Measurements from ENCODE around the gene OR12D1.
"Not testable (repeated sequence)": the region's sequence is repeated elsewhere in the genome, so short reads cannot be mapped to it uniquely, and the experiment has no call there.

The OR12D1 gene

GRCh38 chr6:29424168-29424567 lies 9.4 kb downstream of the OR12D1 start:
- no peak overlapping the region for H3K4me3 ChIP-seq
- no peaks in the 10 kb centered on the region for H3K9me3 ChIP-seq (ENCODE audit: low read depth, low read length)
- TF ChIP-seq POLR2AphosphoS5 (IDR thresholded peaks at IDR 0.05; ENCODE audit: borderline replicate concordance, low read depth, low read length) (no peak), EZH2 (IDR thresholded peaks at IDR 0.05) (no peak), FOXP2 (optimal IDR thresholded peaks at IDR 0.05; ENCODE audit: control extremely low read depth, extremely low read length, insufficient read depth) (no peak)
- no peaks in the 10 kb centered on the region for H3K36me3 ChIP-seq (ENCODE audit: insufficient read depth, low read length)
- DNase-seq (ENCODE audit: low read depth, low spot score) = no peak
- H3K27ac ChIP-seq = no peak overlapping the region
- no peak overlapping the region for H3K9ac ChIP-seq (ENCODE audit: insufficient read length)

- DNase-seq (ENCODE audit: low read depth, low spot score) = no peak
- Histone ChIP-seq H3K9me3 (ENCODE audit: low read depth, low read length) (no peaks in the 10 kb centered on the region), H3K9ac (ENCODE audit: insufficient read length) (no peak overlapping the region), H3K4me3 (no peak overlapping the region), H3K36me3 (ENCODE audit: insufficient read depth, low read length) (no peaks in the 10 kb centered on the region), H3K27ac (no peak overlapping the region)
- TF ChIP-seq POLR2AphosphoS5 (IDR thresholded peaks at IDR 0.05; ENCODE audit: borderline replicate concordance, low read depth, low read length) = no peak
- no peak for TF ChIP-seq FOXP2 (optimal IDR thresholded peaks at IDR 0.05; ENCODE audit: control extremely low read depth, extremely low read length, insufficient read depth)
- no peak for TF ChIP-seq EZH2 (IDR thresholded peaks at IDR 0.05)
Observed at GRCh38 chr6:29424575-29424974, 9.8 kb downstream of the OR12D1 start.

- no peak overlapping the region for H3K27ac ChIP-seq
- H3K9me3 ChIP-seq (ENCODE audit: low read depth, low read length) = no peaks in the 10 kb centered on the region
- H3K36me3 ChIP-seq (ENCODE audit: insufficient read depth, low read length) = no peaks in the 10 kb centered on the region
- H3K9ac ChIP-seq (ENCODE audit: insufficient read length) = no peak overlapping the region
- TF ChIP-seq POLR2AphosphoS5 (IDR thresholded peaks at IDR 0.05; ENCODE audit: borderline replicate concordance, low read depth, low read length) = no peak
- TF ChIP-seq EZH2 (IDR thresholded peaks at IDR 0.05) = no peak
- TF ChIP-seq FOXP2 (optimal IDR thresholded peaks at IDR 0.05; ENCODE audit: control extremely low read depth, extremely low read length, insufficient read depth) = no peak
- no peak overlapping the region for H3K4me3 ChIP-seq
- no peak for DNase-seq (ENCODE audit: low read depth, low spot score)
Observed at GRCh38 chr6:29425075-29425474, 10.3 kb downstream of the OR12D1 start.

GRCh38 chr6:29426654-29427053 lies 11.9 kb downstream of the OR12D1 start:
- H3K4me3 ChIP-seq = no peak overlapping the region
- H3K9me3 ChIP-seq (ENCODE audit: low read depth, low read length) = no peaks in the 10 kb centered on the region
- TF ChIP-seq EZH2 (IDR thresholded peaks at IDR 0.05) = no peak
- no peak for TF ChIP-seq POLR2AphosphoS5 (IDR thresholded peaks at IDR 0.05; ENCODE audit: borderline replicate concordance, low read depth, low read length)
- TF ChIP-seq FOXP2 (optimal IDR thresholded peaks at IDR 0.05; ENCODE audit: control extremely low read depth, extremely low read length, insufficient read depth) = no peak
- no peak for DNase-seq (ENCODE audit: low read depth, low spot score)
- H3K9ac ChIP-seq (ENCODE audit: insufficient read length) = no peak overlapping the region
- H3K27ac ChIP-seq = no peak overlapping the region
- H3K36me3 ChIP-seq (ENCODE audit: insufficient read depth, low read length) = no peaks in the 10 kb centered on the region

GRCh38 chr6:29436730-29437129 lies 22.0 kb downstream of the OR12D1 start:
- not testable (repeated sequence) for H3K4me3 ChIP-seq; H3K27ac ChIP-seq; DNase-seq (ENCODE audit: low read depth, low spot score); H3K9ac ChIP-seq (ENCODE audit: insufficient read length); H3K36me3 ChIP-seq (ENCODE audit: insufficient read depth, low read length); H3K9me3 ChIP-seq (ENCODE audit: low read depth, low read length)

GRCh38 chr6:29439006-29439405 lies 24.3 kb downstream of the OR12D1 start, which contains the start of gene OR10C1:
OR10C1 (plus strand) TSS chr6:29439306; CDS start chr6:29440016, 710 bp downstream.
- no peaks in the 10 kb centered on the region for H3K36me3 ChIP-seq (ENCODE audit: insufficient read depth, low read length)
- no peak for TF ChIP-seq EZH2 (IDR thresholded peaks at IDR 0.05)
- no peak for DNase-seq (ENCODE audit: low read depth, low spot score)

GRCh38 chr6:29442719-29443118 lies 28.0 kb downstream of the OR12D1 start:
- H3K4me3 ChIP-seq = no peak overlapping the region
- no peaks in the 10 kb centered on the region for H3K9me3 ChIP-seq (ENCODE audit: low read depth, low read length)
- no peak overlapping the region for H3K27ac ChIP-seq
- no peak overlapping the region for H3K9ac ChIP-seq (ENCODE audit: insufficient read length)
- DNase-seq (ENCODE audit: low read depth, low spot score) = no peak
- TF ChIP-seq EZH2 (IDR thresholded peaks at IDR 0.05) (no peak), POLR2AphosphoS5 (IDR thresholded peaks at IDR 0.05; ENCODE audit: borderline replicate concordance, low read depth, low read length) (no peak), FOXP2 (optimal IDR thresholded peaks at IDR 0.05; ENCODE audit: control extremely low read depth, extremely low read length, insufficient read depth) (no peak)
- H3K36me3 ChIP-seq (ENCODE audit: insufficient read depth, low read length) = no peaks in the 10 kb centered on the region

More at GRCh38 chr6:29439006-29439405, 24.3 kb downstream of the OR12D1 start, which contains the start of gene OR10C1:
- no peak within 1 kb of the TSS for H3K4me3 ChIP-seq
- H3K9me3 ChIP-seq (ENCODE audit: low read depth, low read length) = no peaks in the 10 kb centered on the region
- no peak within 1 kb of the TSS for H3K9ac ChIP-seq (ENCODE audit: insufficient read length)
- no peak within 1 kb of the TSS for H3K27ac ChIP-seq

GRCh38 chr6:29444031-29444430 lies 29.3 kb downstream of the OR12D1 start:
- not testable (repeated sequence) for H3K36me3 ChIP-seq (ENCODE audit: insufficient read depth, low read length); H3K9me3 ChIP-seq (ENCODE audit: low read depth, low read length)

GRCh38 chr6:29447670-29448069 lies 32.9 kb downstream of the OR12D1 start:
- TF ChIP-seq EZH2 (IDR thresholded peaks at IDR 0.05) = no peak
- no peak for TF ChIP-seq POLR2AphosphoS5 (IDR thresholded peaks at IDR 0.05; ENCODE audit: borderline replicate concordance, low read depth, low read length)
- no peak for TF ChIP-seq FOXP2 (optimal IDR thresholded peaks at IDR 0.05; ENCODE audit: control extremely low read depth, extremely low read length, insufficient read depth)
- no peak for DNase-seq (ENCODE audit: low read depth, low spot score)
- Histone ChIP-seq H3K9me3 (ENCODE audit: low read depth, low read length) (no peaks in the 10 kb centered on the region), H3K4me3 (no peak overlapping the region), H3K9ac (ENCODE audit: insufficient read length) (no peak overlapping the region), H3K27ac (no peak overlapping the region), H3K36me3 (ENCODE audit: insufficient read depth, low read length) (no peaks in the 10 kb centered on the region)

More at GRCh38 chr6:29444031-29444430, 29.3 kb downstream of the OR12D1 start:
- DNase-seq (ENCODE audit: low read depth, low spot score); H3K4me3 ChIP-seq; H3K9ac ChIP-seq (ENCODE audit: insufficient read length); H3K27ac ChIP-seq: not testable (repeated sequence)

All from SK-N-MC (cell line).